Measurements from ENCODE around the gene SPNS2.

GRCh38 chr17:4538236-4539002 lies 39.7 kb downstream of the SPNS2 start:
- TF ChIP-seq TEAD4 (IDR thresholded peaks at IDR 0.05; ENCODE audit: low read depth, low read length) (no peak), CTCF (IDR thresholded peaks at IDR 0.05; ENCODE audit: control extremely low read depth in 1 of 3, insufficient read depth in 1 of 3, low read depth in 1 of 3, low read length in 3 of 3) (no peak), SUZ12 (IDR thresholded peaks at IDR 0.05; ENCODE audit: low read length) (no peak), POLR2A (IDR thresholded peaks at IDR 0.05; ENCODE audit: control extremely low read depth in 1 of 2, low read depth in 2 of 2, low read length in 2 of 2) (no peak), SP2 (IDR thresholded peaks at IDR 0.05; ENCODE audit: low read length) (no peak), POLR2AphosphoS5 (IDR thresholded peaks at IDR 0.05; ENCODE audit: low read depth, low read length) (no peak)
